SU-DHL-6 (cell line): Measurements from ENCODE around the gene MAEL.

Source experiments
- H2AFZ ChIP-seq: fragments of 200-600 bp; sonication (generic); 2 replicates; pipeline ENCODE4 v1.6.1; 2014; ENCODE audit warnings: low read depth, mild to moderate bottlenecking, moderate library complexity, mixed read lengths, antibody characterized with exemption, low read length; ENCODE audit not compliant: severe bottlenecking
- H3F3A ChIP-seq: fragments of 200-600 bp; shearing (Covaris generic); 2 replicates; pipeline ENCODE4 v1.6.0; 2016; ENCODE audit warnings: antibody characterized with exemption, mild to moderate bottlenecking; ENCODE audit not compliant: insufficient read depth
- H3K27ac ChIP-seq: fragments of 200-600 bp; sonication (generic); 2 replicates; pipeline ENCODE4 v1.5.1; 2016; ENCODE audit warnings: low read depth, mild to moderate bottlenecking, low read length, moderate library complexity, mixed read lengths
- H3K27me3 ChIP-seq: fragments of 200-600 bp; sonication (generic), shearing (Covaris generic); 2 replicates; pipeline ENCODE4 v1.6.0; 2014; ENCODE audit warnings: mild to moderate bottlenecking, low read length
- H3K36me3 ChIP-seq: fragments of 200-600 bp; sonication (generic); 2 replicates; pipeline ENCODE4 v1.6.1; 2014; ENCODE audit warnings: mild to moderate bottlenecking, low read length, mixed read lengths
- H3K4me2 ChIP-seq: fragments of 300-600, 200-600 bp; shearing (Covaris generic), sonication (generic); 2 replicates; pipeline ENCODE4 v1.6.0; 2014; ENCODE audit warnings: low read length, low read depth, mild to moderate bottlenecking; ENCODE audit not compliant: poor library complexity, severe bottlenecking
- H3K4me3 ChIP-seq: fragments of 200-600 bp; sonication (generic); 2 replicates; pipeline ENCODE4 v1.5.1; 2014; ENCODE audit warnings: antibody characterized with exemption, low read length, mild to moderate bottlenecking, mixed read lengths; ENCODE audit not compliant: insufficient read depth, poor library complexity, severe bottlenecking
- H3K79me2 ChIP-seq: fragments of 200-600 bp; sonication (generic); 2 replicates; pipeline ENCODE4 v1.6.1; 2014; ENCODE audit warnings: mild to moderate bottlenecking, low read length, moderate library complexity; ENCODE audit not compliant: insufficient read depth
- H3K9ac ChIP-seq: fragments of 200-600 bp; sonication (generic); 2 replicates; pipeline ENCODE4 v1.7.0; 2014; ENCODE audit warnings: mild to moderate bottlenecking, low read length
- H3K9me2 ChIP-seq: fragments of 200-600 bp; sonication (generic); replicated peaks from 2 replicates; pipeline ENCODE4 v1.6.1; 2014; ENCODE audit warnings: low read length; ENCODE audit not compliant: insufficient read depth
- H3K9me3 ChIP-seq: fragments of 200-600 bp; sonication (generic); 2 replicates; pipeline ENCODE4 v1.6.1; 2014; ENCODE audit warnings: low read length, mixed read lengths; ENCODE audit not compliant: insufficient read depth
- H4K20me1 ChIP-seq: fragments of 200-600 bp; sonication (generic); 2 replicates; pipeline ENCODE4 v1.6.1; 2014; ENCODE audit warnings: low read depth, mild to moderate bottlenecking, antibody characterized with exemption, low read length, moderate library complexity, mixed read lengths
- EZH2phosphoT487 ChIP-seq: fragments of 200-600 bp; sonication (generic), shearing (Covaris generic); conservative IDR thresholded peaks from 2 replicates; pipeline ENCODE4 v1.6.1; 2018; ENCODE audit warnings: mild to moderate bottlenecking, antibody characterized with exemption, low read length, moderate library complexity, mixed read lengths
- TF ChIP-seq, protein P1 (sequence below): fragments of 200-600 bp; sonication (generic); IDR thresholded peaks from one replicate; pipeline ENCODE4 v1.5.1; 2017; ENCODE audit warnings: antibody characterized with exemption, mild to moderate bottlenecking, low read length, moderate library complexity; ENCODE audit not compliant: insufficient read depth, poor library complexity, severe bottlenecking

The MAEL gene

DNA sequence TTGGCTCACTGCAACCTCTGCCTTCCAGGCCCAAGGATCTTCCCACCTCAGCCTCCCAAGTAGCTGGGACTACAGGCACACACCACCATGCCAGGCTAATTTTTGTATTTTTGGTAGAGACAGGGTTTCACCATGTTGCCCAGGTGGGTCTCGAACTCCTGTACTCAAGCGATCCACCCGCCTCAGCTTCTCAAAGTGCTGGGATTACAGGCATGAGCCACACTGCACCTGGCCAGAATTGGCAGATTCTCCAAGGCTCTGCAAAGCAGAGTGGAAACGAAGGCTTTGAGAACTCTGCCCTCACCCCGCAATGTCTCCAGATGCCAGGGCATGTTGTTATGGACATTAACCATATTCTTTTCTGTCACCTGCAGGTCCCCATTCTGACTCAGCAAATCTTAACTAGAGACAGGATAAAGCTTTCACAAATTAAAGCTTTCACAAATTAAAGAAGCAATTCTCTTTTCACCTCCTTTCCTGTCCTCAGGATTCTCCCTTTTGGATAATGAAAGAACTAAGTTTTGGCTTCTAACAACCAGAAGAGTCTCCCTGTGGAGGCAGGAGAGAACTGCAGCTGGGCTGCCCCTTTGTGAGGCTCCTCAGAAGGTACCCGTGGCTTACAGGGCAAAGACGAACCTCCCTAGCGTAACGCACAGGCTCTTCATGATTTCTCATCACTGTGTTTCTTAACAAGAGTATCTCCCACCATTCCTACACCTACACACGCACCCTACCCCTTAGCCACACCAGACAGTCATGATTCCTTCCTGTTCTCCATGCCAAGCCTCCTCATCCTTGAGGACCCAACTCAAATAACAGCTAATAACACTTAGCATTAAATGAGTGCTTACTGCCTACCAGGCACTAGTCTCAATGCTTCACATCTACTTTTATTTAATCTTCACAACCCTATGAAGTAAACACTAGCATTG, 71.3 kb downstream of the MAEL start:
- Histone ChIP-seq H3K4me2 (no peak overlapping the region), H2AFZ (no peak overlapping the region), H3K9me3 (no peaks in the 10 kb centered on the region)

DNA sequence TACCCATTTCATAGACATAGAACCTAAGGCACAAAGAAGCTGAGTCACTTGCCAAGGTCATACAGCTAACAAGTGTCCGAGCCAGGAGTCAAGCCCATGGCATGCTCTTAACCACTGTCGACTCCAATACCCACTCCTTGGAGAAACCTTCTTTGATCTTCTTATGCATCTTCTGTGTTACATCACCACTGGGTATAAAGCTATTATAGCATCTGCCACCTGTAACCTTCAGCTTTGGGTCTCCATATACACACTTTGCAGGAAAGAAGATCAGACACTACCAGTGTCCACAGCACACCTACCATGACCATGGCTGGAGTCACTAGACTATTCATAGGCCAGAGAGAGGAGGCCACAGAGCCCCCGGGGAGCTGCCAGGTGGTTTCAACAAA, 72.0 kb downstream of the MAEL start:
- Histone ChIP-seq H3K36me3 (no peaks in the 10 kb centered on the region), H4K20me1 (no peaks in the 10 kb centered on the region), H3K9me3 (no peaks in the 10 kb centered on the region), H3K4me2 (no peak overlapping the region), H3F3A (no peaks in the 10 kb centered on the region), H3K27me3 (no peaks in the 10 kb centered on the region), H3K27ac (no peak overlapping the region), H3K9ac (no peak overlapping the region), H3K9me2 (no peaks in the 10 kb centered on the region), H3K4me3 (no peak overlapping the region), H3K79me2 (no peaks in the 10 kb centered on the region), H2AFZ (no peak overlapping the region)
- TF ChIP-seq, protein P1, sequence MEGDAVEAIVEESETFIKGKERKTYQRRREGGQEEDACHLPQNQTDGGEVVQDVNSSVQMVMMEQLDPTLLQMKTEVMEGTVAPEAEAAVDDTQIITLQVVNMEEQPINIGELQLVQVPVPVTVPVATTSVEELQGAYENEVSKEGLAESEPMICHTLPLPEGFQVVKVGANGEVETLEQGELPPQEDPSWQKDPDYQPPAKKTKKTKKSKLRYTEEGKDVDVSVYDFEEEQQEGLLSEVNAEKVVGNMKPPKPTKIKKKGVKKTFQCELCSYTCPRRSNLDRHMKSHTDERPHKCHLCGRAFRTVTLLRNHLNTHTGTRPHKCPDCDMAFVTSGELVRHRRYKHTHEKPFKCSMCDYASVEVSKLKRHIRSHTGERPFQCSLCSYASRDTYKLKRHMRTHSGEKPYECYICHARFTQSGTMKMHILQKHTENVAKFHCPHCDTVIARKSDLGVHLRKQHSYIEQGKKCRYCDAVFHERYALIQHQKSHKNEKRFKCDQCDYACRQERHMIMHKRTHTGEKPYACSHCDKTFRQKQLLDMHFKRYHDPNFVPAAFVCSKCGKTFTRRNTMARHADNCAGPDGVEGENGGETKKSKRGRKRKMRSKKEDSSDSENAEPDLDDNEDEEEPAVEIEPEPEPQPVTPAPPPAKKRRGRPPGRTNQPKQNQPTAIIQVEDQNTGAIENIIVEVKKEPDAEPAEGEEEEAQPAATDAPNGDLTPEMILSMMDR, result no peak
- TF ChIP-seq EZH2phosphoT487, result no peak

More for the DNA sequence above, 71.3 kb downstream of the MAEL start:
- no peaks in the 10 kb centered on the region for H3K36me3 ChIP-seq
- no peaks in the 10 kb centered on the region for H3K27me3 ChIP-seq
- H3K9ac ChIP-seq, result no peak overlapping the region
- no peaks in the 10 kb centered on the region for H3F3A ChIP-seq
- H3K79me2 ChIP-seq, result no peaks in the 10 kb centered on the region
- TF ChIP-seq, protein P1, result no peak
- no peak for TF ChIP-seq EZH2phosphoT487
- no peaks in the 10 kb centered on the region for H3K9me2 ChIP-seq
- no peak overlapping the region for H3K4me3 ChIP-seq
- H4K20me1 ChIP-seq, result no peaks in the 10 kb centered on the region
- H3K27ac ChIP-seq, result no peak overlapping the region

DNA sequence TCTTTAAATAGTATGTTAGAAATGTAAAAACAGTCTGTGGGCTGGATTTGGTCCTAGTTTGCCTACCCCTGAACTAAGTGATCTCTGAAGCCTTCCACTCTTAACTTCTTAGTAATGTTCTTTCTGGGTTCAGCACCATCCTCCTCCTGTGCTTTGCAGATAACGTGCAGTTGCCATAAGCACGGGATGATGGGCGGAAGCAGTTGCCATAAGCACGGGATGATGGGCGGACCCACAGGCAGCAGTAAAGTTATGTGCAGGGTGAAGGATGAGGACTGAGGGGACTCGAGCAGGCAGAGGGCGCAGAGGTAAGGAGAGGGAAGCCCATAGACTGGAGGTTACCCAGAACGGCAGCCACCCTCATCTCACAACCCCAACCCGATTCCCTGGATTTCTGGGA, 75.5 kb downstream of the MAEL start:
- Histone ChIP-seq H3K9me3 (no peaks in the 10 kb centered on the region), H2AFZ (no peak overlapping the region), H3K79me2 (no peaks in the 10 kb centered on the region), H3K9me2 (no peaks in the 10 kb centered on the region), H4K20me1 (no peaks in the 10 kb centered on the region), H3K27me3 (no peaks in the 10 kb centered on the region), H3K36me3 (no peaks in the 10 kb centered on the region), H3F3A (no peaks in the 10 kb centered on the region), H3K4me3 (no peak overlapping the region), H3K27ac (no peak overlapping the region), H3K9ac (no peak overlapping the region), H3K4me2 (no peak overlapping the region)
- TF ChIP-seq, protein P1, result no peak
- TF ChIP-seq EZH2phosphoT487, result no peak
